Measurements from ENCODE around the gene OLIG1. TPM values are rescaled to one million over a fixed set of nuclear protein-coding genes. Genes with fewer than 3 reads are reported as not detected.

The OLIG1 gene
- total and polyA plus RNA-seq, 2 donors from 2014 or later, result 1.5 to 18.2 TPM

DNA sequence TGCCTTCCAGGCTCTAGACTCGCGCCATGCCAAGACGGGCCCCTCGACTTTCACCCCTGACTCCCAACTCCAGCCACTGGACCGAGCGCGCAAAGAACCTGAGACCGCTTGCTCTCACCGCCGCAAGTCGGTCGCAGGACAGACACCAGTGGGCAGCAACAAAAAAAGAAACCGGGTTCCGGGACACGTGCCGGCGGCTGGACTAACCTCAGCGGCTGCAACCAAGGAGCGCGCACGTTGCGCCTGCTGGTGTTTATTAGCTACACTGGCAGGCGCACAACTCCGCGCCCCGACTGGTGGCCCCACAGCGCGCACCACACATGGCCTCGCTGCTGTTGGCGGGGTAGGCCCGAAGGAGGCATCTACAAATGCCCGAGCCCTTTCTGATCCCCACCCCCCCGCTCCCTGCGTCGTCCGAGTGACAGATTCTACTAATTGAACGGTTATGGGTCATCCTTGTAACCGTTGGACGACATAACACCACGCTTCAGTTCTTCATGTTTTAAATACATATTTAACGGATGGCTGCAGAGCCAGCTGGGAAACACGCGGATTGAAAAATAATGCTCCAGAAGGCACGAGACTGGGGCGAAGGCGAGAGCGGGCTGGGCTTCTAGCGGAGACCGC is 46.3 kb upstream of the OLIG1 start:
- Histone ChIP-seq H3K4me3 (ENCODE audit: low read length in 3 of 3) (no peak overlapping the region), H3K36me3 (ENCODE audit: control insufficient read depth in 2 of 3, insufficient read depth in 3 of 3, low read length in 3 of 3) (no peaks in the 10 kb centered on the region), H3K9ac (ENCODE audit: low read length in 3 of 3) (no peak overlapping the region), H3K9me3 (ENCODE audit: control insufficient read depth in 2 of 3, insufficient read depth in 1 of 3, low read length in 3 of 3) (no peaks in the 10 kb centered on the region), H3K4me1 (ENCODE audit: control insufficient read depth in 2 of 3, insufficient read depth in 2 of 3, low read depth in 1 of 3, low read length in 3 of 3) (peaks cover 0 to 12% (median 0%) of the 10 kb centered on the region in 3 donors), H3K27ac (ENCODE audit: low read depth in 2 of 2, low read length in 2 of 2) (no peak overlapping the region), H3K27me3 (ENCODE audit: control insufficient read depth, insufficient read depth, low read length) (peaks cover 75% of the 10 kb centered on the region)
- TF ChIP-seq, protein P1, sequence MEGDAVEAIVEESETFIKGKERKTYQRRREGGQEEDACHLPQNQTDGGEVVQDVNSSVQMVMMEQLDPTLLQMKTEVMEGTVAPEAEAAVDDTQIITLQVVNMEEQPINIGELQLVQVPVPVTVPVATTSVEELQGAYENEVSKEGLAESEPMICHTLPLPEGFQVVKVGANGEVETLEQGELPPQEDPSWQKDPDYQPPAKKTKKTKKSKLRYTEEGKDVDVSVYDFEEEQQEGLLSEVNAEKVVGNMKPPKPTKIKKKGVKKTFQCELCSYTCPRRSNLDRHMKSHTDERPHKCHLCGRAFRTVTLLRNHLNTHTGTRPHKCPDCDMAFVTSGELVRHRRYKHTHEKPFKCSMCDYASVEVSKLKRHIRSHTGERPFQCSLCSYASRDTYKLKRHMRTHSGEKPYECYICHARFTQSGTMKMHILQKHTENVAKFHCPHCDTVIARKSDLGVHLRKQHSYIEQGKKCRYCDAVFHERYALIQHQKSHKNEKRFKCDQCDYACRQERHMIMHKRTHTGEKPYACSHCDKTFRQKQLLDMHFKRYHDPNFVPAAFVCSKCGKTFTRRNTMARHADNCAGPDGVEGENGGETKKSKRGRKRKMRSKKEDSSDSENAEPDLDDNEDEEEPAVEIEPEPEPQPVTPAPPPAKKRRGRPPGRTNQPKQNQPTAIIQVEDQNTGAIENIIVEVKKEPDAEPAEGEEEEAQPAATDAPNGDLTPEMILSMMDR (IDR thresholded peaks at IDR 0.05; ENCODE audit: borderline replicate concordance, extremely low read depth, insufficient read depth), result no peak
- intact Hi-C loops (cut with DNase I), result no loop called here
- FAIRE-seq (no peak), DNase-seq (peak in 2 of 5 donors; percentile 27 to 41)

DNA sequence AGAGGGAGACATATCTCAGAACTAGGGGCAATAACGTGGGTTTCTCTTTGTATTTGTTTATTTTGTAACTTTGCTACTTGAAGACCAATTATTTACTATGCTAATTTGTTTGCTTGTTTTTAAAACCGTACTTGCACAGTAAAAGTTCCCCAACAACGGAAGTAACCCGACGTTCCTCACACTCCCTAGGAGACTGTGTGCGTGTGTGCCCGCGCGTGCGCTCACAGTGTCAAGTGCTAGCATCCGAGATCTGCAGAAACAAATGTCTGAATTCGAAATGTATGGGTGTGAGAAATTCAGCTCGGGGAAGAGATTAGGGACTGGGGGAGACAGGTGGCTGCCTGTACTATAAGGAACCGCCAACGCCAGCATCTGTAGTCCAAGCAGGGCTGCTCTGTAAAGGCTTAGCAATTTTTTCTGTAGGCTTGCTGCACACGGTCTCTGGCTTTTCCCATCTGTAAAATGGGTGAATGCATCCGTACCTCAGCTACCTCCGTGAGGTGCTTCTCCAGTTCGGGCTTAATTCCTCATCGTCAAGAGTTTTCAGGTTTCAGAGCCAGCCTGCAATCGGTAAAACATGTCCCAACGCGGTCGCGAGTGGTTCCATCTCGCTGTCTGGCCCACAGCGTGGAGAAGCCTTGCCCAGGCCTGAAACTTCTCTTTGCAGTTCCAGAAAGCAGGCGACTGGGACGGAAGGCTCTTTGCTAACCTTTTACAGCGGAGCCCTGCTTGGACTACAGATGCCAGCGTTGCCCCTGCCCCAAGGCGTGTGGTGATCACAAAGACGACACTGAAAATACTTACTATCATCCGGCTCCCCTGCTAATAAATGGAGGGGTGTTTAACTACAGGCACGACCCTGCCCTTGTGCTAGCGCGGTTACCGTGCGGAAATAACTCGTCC is 45.5 kb upstream of the OLIG1 start:
- intact Hi-C loops (cut with DNase I), result no loop called here
- H3K9me3 ChIP-seq (ENCODE audit: control insufficient read depth in 2 of 3, insufficient read depth in 1 of 3, low read length in 3 of 3), result no peaks in the 10 kb centered on the region
- H3K4me1 ChIP-seq (ENCODE audit: control insufficient read depth in 2 of 3, insufficient read depth in 2 of 3, low read depth in 1 of 3, low read length in 3 of 3), result peaks cover 0 to 12% (median 0%) of the 10 kb centered on the region in 3 donors
- H3K27ac ChIP-seq (ENCODE audit: low read depth in 2 of 2, low read length in 2 of 2), result no peak overlapping the region
- TF ChIP-seq, protein P1 (IDR thresholded peaks at IDR 0.05; ENCODE audit: borderline replicate concordance, extremely low read depth, insufficient read depth), result no peak
- no peak overlapping the region for H3K4me3 ChIP-seq (ENCODE audit: low read length in 3 of 3)
- peaks cover 73% of the 10 kb centered on the region for H3K27me3 ChIP-seq (ENCODE audit: control insufficient read depth, insufficient read depth, low read length)
- no peaks in the 10 kb centered on the region for H3K36me3 ChIP-seq (ENCODE audit: control insufficient read depth in 2 of 3, insufficient read depth in 3 of 3, low read length in 3 of 3)
- DNase-seq (peak in 1 of 5 donors; percentile 24), FAIRE-seq (no peak)
- no peak overlapping the region for H3K9ac ChIP-seq (ENCODE audit: low read length in 3 of 3)

DNA sequence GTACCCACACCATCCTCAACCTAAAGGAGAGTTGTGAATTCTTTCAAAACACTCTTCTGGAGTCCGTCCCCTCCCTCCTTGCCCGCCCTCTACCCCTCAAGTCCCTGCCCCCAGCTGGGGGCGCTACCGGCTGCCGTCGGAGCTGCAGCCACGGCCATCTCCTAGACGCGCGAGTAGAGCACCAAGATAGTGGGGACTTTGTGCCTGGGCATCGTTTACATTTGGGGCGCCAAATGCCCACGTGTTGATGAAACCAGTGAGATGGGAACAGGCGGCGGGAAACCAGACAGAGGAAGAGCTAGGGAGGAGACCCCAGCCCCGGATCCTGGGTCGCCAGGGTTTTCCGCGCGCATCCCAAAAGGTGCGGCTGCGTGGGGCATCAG is 44.8 kb upstream of the OLIG1 start:
- FAIRE-seq (no peak), DNase-seq (no peak)
- TF ChIP-seq, protein P1 (IDR thresholded peaks at IDR 0.05; ENCODE audit: borderline replicate concordance, extremely low read depth, insufficient read depth), result no peak
- intact Hi-C loops (cut with DNase I), result no loop called here
- Histone ChIP-seq H3K9me3 (ENCODE audit: control insufficient read depth in 2 of 3, insufficient read depth in 1 of 3, low read length in 3 of 3) (no peaks in the 10 kb centered on the region), H3K36me3 (ENCODE audit: control insufficient read depth in 2 of 3, insufficient read depth in 3 of 3, low read length in 3 of 3) (no peaks in the 10 kb centered on the region), H3K27ac (ENCODE audit: low read depth in 2 of 2, low read length in 2 of 2) (no peak overlapping the region), H3K4me1 (ENCODE audit: control insufficient read depth in 2 of 3, insufficient read depth in 2 of 3, low read depth in 1 of 3, low read length in 3 of 3) (peaks cover 0 to 12% (median 0%) of the 10 kb centered on the region in 3 donors), H3K27me3 (ENCODE audit: control insufficient read depth, insufficient read depth, low read length) (peaks cover 77% of the 10 kb centered on the region), H3K4me3 (ENCODE audit: low read length in 3 of 3) (no peak overlapping the region), H3K9ac (ENCODE audit: low read length in 3 of 3) (no peak overlapping the region)
